ENCODE measurements around the gene COA8. TPM values are rescaled to one million over a fixed set of nuclear protein-coding genes. Genes with fewer than 3 reads are reported as not detected.

The COA8 gene
- total and polyA plus RNA-seq, 9 of the 15 experiments (the other 6 are each of a cell fraction or from before 2014, with no cell fraction given), result 5.0 to 35.3 (median 25.7) TPM

GRCh38 chr14:103562429-103563225, at the start of gene COA8, which contains the start of gene BAG5 (continued):
- TF ChIP-seq ZNF318 (IDR thresholded peaks at IDR 0.05; ENCODE audit: borderline replicate concordance in 1 of 2, low read depth in 1 of 2) (no peak), ZNF41 (CRISPR knock-in tag; conservative IDR thresholded peaks at IDR 0.05) (no peak), POLR2A (conservative IDR thresholded peaks at IDR 0.05) (peak; percentile 76), MYBL2 (IDR thresholded peaks at IDR 0.05; ENCODE audit: low read depth) (no peak), MYBL2 (CRISPR knock-in tag; IDR thresholded peaks at IDR 0.05; ENCODE audit: borderline replicate concordance) (no peak), RHOXF2B (CRISPR knock-in tag; conservative IDR thresholded peaks at IDR 0.05) (no peak), NR2C2 (CRISPR knock-in tag; IDR thresholded peaks at IDR 0.05) (no peak), NR2C2 (tag; IDR thresholded peaks at IDR 0.05) (peak; percentile 80; the same call in 1 of the 2 replicates), SMARCB1 (IDR thresholded peaks at IDR 0.05; ENCODE audit: insufficient read length, low read depth) (no peak), ZNF217 (CRISPR knock-in tag; IDR thresholded peaks at IDR 0.05) (no peak), SIX5 (IDR thresholded peaks at IDR 0.05; ENCODE audit: borderline replicate concordance in 1 of 2, insufficient read depth in 1 of 2, low read depth in 1 of 2, low read length in 2 of 2) (no peak; a peak in 1 of 4 replicates), ZNF133 (CRISPR knock-in tag; IDR thresholded peaks at IDR 0.05) (no peak), MCM7 (IDR thresholded peaks at IDR 0.05) (no peak), LCOR (CRISPR knock-in tag; IDR thresholded peaks at IDR 0.05) (no peak), MCM3 (IDR thresholded peaks at IDR 0.05) (no peak), PML (IDR thresholded peaks at IDR 0.05; ENCODE audit: low read length) (no peak), ZNF778 (CRISPR knock-in tag; IDR thresholded peaks at IDR 0.05) (no peak), PHF8 (IDR thresholded peaks at IDR 0.05; ENCODE audit: borderline replicate concordance, low read length) (peak; percentile 79; the same call in 1 of the 2 replicates)
- TF ChIP-seq, protein P1, sequence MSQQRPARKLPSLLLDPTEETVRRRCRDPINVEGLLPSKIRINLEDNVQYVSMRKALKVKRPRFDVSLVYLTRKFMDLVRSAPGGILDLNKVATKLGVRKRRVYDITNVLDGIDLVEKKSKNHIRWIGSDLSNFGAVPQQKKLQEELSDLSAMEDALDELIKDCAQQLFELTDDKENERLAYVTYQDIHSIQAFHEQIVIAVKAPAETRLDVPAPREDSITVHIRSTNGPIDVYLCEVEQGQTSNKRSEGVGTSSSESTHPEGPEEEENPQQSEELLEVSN (IDR thresholded peaks at IDR 0.05; ENCODE audit: borderline replicate concordance in 1 of 2, extremely low read depth in 1 of 2, insufficient read depth in 1 of 2, insufficient read length in 1 of 2, low read depth in 1 of 2, low read length in 1 of 2, poor library complexity in 1 of 2, severe bottlenecking in 1 of 2), result peak in 1 of 2 experiments; percentile 70
